Suppressor macrophage treated with lipopolysaccharide for 1 hour (primary cell): ENCODE data around the gene PIK3CG.
A peak's percentile ranks its signal among the peaks of the same experiment; 100 is the strongest.
"Not testable (repeated sequence)": the region's sequence is repeated elsewhere in the genome, so short reads cannot be mapped to it uniquely, and the experiment has no call there.

Experiments used
- DNase-seq, 3 donors: peaks; one replicate each; pipeline ENCODE4 v3.0.0-alpha.2; 2020 to 2022

PIK3CG gene

GRCh38 chr7:106944035-106944665, 79.1 kb downstream of the PIK3CG start:
- DNase-seq = no peak

GRCh38 chr7:106947244-106947728, 82.2 kb downstream of the PIK3CG start:
- DNase-seq = peak; percentile 82 to 88 (median 84)

- no peak for DNase-seq
These were observed 87.0 kb downstream of the PIK3CG start for GRCh38 chr7:106952001-106952657.

GRCh38 chr7:106952658-106953231, 87.7 kb downstream of the PIK3CG start:
- peak; percentile 81 to 85 (median 83) for DNase-seq

GRCh38 chr7:106954840-106955239, 89.8 kb downstream of the PIK3CG start:
- peak; percentile 21 to 39 (median 27) for DNase-seq

- DNase-seq = not testable (repeated sequence)
These were observed 90.8 kb downstream of the PIK3CG start for GRCh38 chr7:106955857-106956256.
